ENCODE results near the gene SLC16A11. TPM values are rescaled to one million over a fixed set of nuclear protein-coding genes. Genes with fewer than 3 reads are reported as not detected.

Gene SLC16A11
- total RNA-seq, 2 experiments from 2014 or later, result 1.4 to 1.5 TPM

- Mint-ChIP-seq H3K4me1 (ENCODE audit: low read depth) (peaks cover 30% of the 10 kb centered on the region), H3K4me3 (peak within 1 kb of the TSS; percentile 61), H3K27me3 (peaks cover 2% of the 10 kb centered on the region), H3K9me3 (no peaks in the 10 kb centered on the region), H3K27ac (peak within 1 kb of the TSS; percentile 66), H3K36me3 (no peaks in the 10 kb centered on the region)
- ChIA-PET POLR2A (interaction anchor here (1.0 to 4.1 kb wide), 2 partner anchors 8 to 12 kb away, joined by 7 to 22 read pairs; partner anchors contain the start of gene SLC16A13), CTCF (interaction anchor here (0.7 to 4.1 kb wide), 13 partner anchors 8 to 1438 kb away, joined by 3 to 63 read pairs (median 6); partner anchors contain the start of genes NLRP1, SLC16A11 and SLC16A13)
- no peak for DNase-seq
- intact Hi-C loops (cut with micrococcal nuclease), result loop anchor here (1.0 kb wide), 2 partner anchors 8 to 12 kb away; no protein-coding TSS in a partner anchor
Observed at GRCh38 chr17:7022781-7023571, 20.9 kb downstream of the SLC16A11 start, which contains the start of gene BCL6B. Gene BCL6B (plus strand): TSS chr17:7023050. CDS start chr17:7023672, 622 bp downstream.

- Mint-ChIP-seq H3K9me3 (no peaks in the 10 kb centered on the region), H3K4me3 (peak overlapping the region; percentile 61), H3K36me3 (peaks cover 7% of the 10 kb centered on the region), H3K27ac (peak overlapping the region; percentile 45), H3K4me1 (ENCODE audit: low read depth) (peaks cover 38% of the 10 kb centered on the region), H3K27me3 (peaks cover 2% of the 10 kb centered on the region)
- ChIA-PET POLR2A (interaction anchor here (4.1 kb wide), 1 partner anchor 13 kb away, joined by 22 read pairs; the partner anchor contains the start of gene SLC16A13), CTCF (interaction anchor here (0.6 to 4.1 kb wide), 19 partner anchors 9 to 179 kb away, joined by 3 to 63 read pairs (median 5); partner anchors contain the start of genes RNASEK and SLC16A13)
- peak; percentile 87 for DNase-seq
- intact Hi-C loops (cut with micrococcal nuclease), result no loop called here
Observed at GRCh38 chr17:7021993-7022778, 21.7 kb downstream of the SLC16A11 start.

GRCh38 chr17:7020894-7021664, 22.8 kb downstream of the SLC16A11 start:
- no peak for DNase-seq
- H3K36me3 Mint-ChIP-seq, result peaks cover 17% of the 10 kb centered on the region
- no peak overlapping the region for H3K4me3 Mint-ChIP-seq
- H3K27me3 Mint-ChIP-seq, result peaks cover 2% of the 10 kb centered on the region
- intact Hi-C loops (cut with micrococcal nuclease), result no loop called here
- no peaks in the 10 kb centered on the region for H3K9me3 Mint-ChIP-seq
- H3K27ac Mint-ChIP-seq, result no peak overlapping the region
- ChIA-PET CTCF (interaction anchor here (0.7 to 4.1 kb wide), 17 partner anchors 9 to 178 kb away, joined by 3 to 63 read pairs (median 6); partner anchors contain the start of genes RNASEK and SLC16A13), POLR2A (interaction anchor here (0.6 to 4.1 kb wide), 2 partner anchors 14 to 95 kb away, joined by 3 to 22 read pairs; partner anchors contain the start of gene SLC16A13)
- H3K4me1 Mint-ChIP-seq (ENCODE audit: low read depth), result peaks cover 49% of the 10 kb centered on the region

- DNase-seq, result no peak
- peaks cover 21% of the 10 kb centered on the region for H3K36me3 Mint-ChIP-seq
- peaks cover 2% of the 10 kb centered on the region for H3K27me3 Mint-ChIP-seq
- intact Hi-C loops (cut with micrococcal nuclease), result loop anchor here (10.0 kb wide), 2 partner anchors 265 to 1435 kb away; partner anchors contain the start of genes NLRP1 and XAF1
- H3K4me1 Mint-ChIP-seq (ENCODE audit: low read depth), result peaks cover 59% of the 10 kb centered on the region
- H3K27ac Mint-ChIP-seq, result no peak overlapping the region
- no peaks in the 10 kb centered on the region for H3K9me3 Mint-ChIP-seq
- POLR2A ChIA-PET, result interaction anchor here (1.2 kb wide), 1 partner anchor 15 kb away, joined by 4 read pairs; the partner anchor contains the start of gene SLC16A13
- H3K4me3 Mint-ChIP-seq, result no peak overlapping the region
- CTCF ChIA-PET, result interaction anchor here (3.0 to 4.1 kb wide), 4 partner anchors 15 to 109 kb away, joined by 24 to 63 read pairs (median 48); partner anchors contain the start of gene SLC16A13
Observed at GRCh38 chr17:7019839-7020519, 23.9 kb downstream of the SLC16A11 start.

- no peak for DNase-seq
- Mint-ChIP-seq H3K27me3 (peaks cover 2% of the 10 kb centered on the region), H3K36me3 (peaks cover 23% of the 10 kb centered on the region), H3K9me3 (no peaks in the 10 kb centered on the region), H3K4me1 (ENCODE audit: low read depth) (peaks cover 59% of the 10 kb centered on the region), H3K4me3 (no peak overlapping the region), H3K27ac (no peak overlapping the region)
- ChIA-PET POLR2A (interaction anchor here (1.2 kb wide), 1 partner anchor 16 kb away, joined by 4 read pairs; the partner anchor contains the start of gene SLC16A13), CTCF (interaction anchor here (0.6 to 4.1 kb wide), 3 partner anchors 105 to 1135 kb away, joined by 4 to 51 read pairs (median 44); no protein-coding TSS in a partner anchor)
- intact Hi-C loops (cut with micrococcal nuclease), result loop anchor here (10.0 kb wide), 2 partner anchors 265 to 1435 kb away; partner anchors contain the start of genes NLRP1 and XAF1
Observed at GRCh38 chr17:7019367-7019766, 24.5 kb downstream of the SLC16A11 start.

GRCh38 chr17:7018331-7018964, 25.4 kb downstream of the SLC16A11 start:
- ChIA-PET POLR2A (interaction anchor here (1.2 kb wide), 1 partner anchor 17 kb away, joined by 4 read pairs; the partner anchor contains the start of gene SLC16A13), CTCF (interaction anchor here (0.6 to 4.1 kb wide), 4 partner anchors 14 to 1136 kb away, joined by 3 to 44 read pairs (median 5); partner anchors contain the start of gene SLC16A13)
- Mint-ChIP-seq H3K36me3 (peaks cover 31% of the 10 kb centered on the region), H3K27ac (no peak overlapping the region), H3K9me3 (no peaks in the 10 kb centered on the region), H3K27me3 (peaks cover 2% of the 10 kb centered on the region), H3K4me3 (no peak overlapping the region), H3K4me1 (ENCODE audit: low read depth) (peaks cover 54% of the 10 kb centered on the region)
- intact Hi-C loops (cut with micrococcal nuclease), result loop anchor here (10.0 kb wide), 2 partner anchors 264 to 1434 kb away; partner anchors contain the start of genes NLRP1 and XAF1
- DNase-seq, result no peak

GRCh38 chr17:7017827-7018200, 26.1 kb downstream of the SLC16A11 start:
- CTCF ChIA-PET, result interaction anchor here (0.7 to 1.1 kb wide), 2 partner anchors 13 to 18 kb away, joined by 3 to 6 read pairs; partner anchors contain the start of gene SLC16A13
- POLR2A ChIA-PET, result no interaction called here
- H3K27me3 Mint-ChIP-seq, result no peaks in the 10 kb centered on the region
- H3K9me3 Mint-ChIP-seq, result no peaks in the 10 kb centered on the region
- H3K36me3 Mint-ChIP-seq, result peaks cover 35% of the 10 kb centered on the region
- peaks cover 48% of the 10 kb centered on the region for H3K4me1 Mint-ChIP-seq (ENCODE audit: low read depth)
- intact Hi-C loops (cut with micrococcal nuclease), result loop anchor here (10.0 kb wide), 2 partner anchors 263 to 1433 kb away; partner anchors contain the start of genes NLRP1 and XAF1
- peak; percentile 57 for DNase-seq
- peak overlapping the region; percentile 26 for H3K4me3 Mint-ChIP-seq
- H3K27ac Mint-ChIP-seq, result peak overlapping the region; percentile 70

GRCh38 chr17:7016886-7017826, 26.7 kb downstream of the SLC16A11 start:
- peaks cover 44% of the 10 kb centered on the region for H3K4me1 Mint-ChIP-seq (ENCODE audit: low read depth)
- CTCF ChIA-PET, result interaction anchor here (0.9 to 2.9 kb wide), 4 partner anchors 13 to 174 kb away, joined by 3 to 13 read pairs (median 4); no protein-coding TSS in a partner anchor
- peaks cover 36% of the 10 kb centered on the region for H3K36me3 Mint-ChIP-seq
- H3K27ac Mint-ChIP-seq, result peak overlapping the region; percentile 99
- no peaks in the 10 kb centered on the region for H3K27me3 Mint-ChIP-seq
- peak overlapping the region; percentile 26 for H3K4me3 Mint-ChIP-seq
- POLR2A ChIA-PET, result interaction anchor here (0.8 to 1.0 kb wide), 2 partner anchors 18 to 103 kb away, joined by 3 read pairs; no protein-coding TSS in a partner anchor
- no peak for DNase-seq
- intact Hi-C loops (cut with micrococcal nuclease), result loop anchor here (10.0 kb wide), 2 partner anchors 262 to 1432 kb away; partner anchors contain the start of genes NLRP1 and XAF1
- no peaks in the 10 kb centered on the region for H3K9me3 Mint-ChIP-seq

GRCh38 chr17:7016418-7016817, 27.5 kb downstream of the SLC16A11 start:
- peaks cover 38% of the 10 kb centered on the region for H3K36me3 Mint-ChIP-seq
- POLR2A ChIA-PET, result interaction anchor here (0.8 to 1.0 kb wide), 2 partner anchors 19 to 102 kb away, joined by 3 read pairs; no protein-coding TSS in a partner anchor
- CTCF ChIA-PET, result interaction anchor here (0.9 to 2.9 kb wide), 5 partner anchors 12 to 173 kb away, joined by 3 to 13 read pairs (median 5); no protein-coding TSS in a partner anchor
- peaks cover 43% of the 10 kb centered on the region for H3K4me1 Mint-ChIP-seq (ENCODE audit: low read depth)
- intact Hi-C loops (cut with micrococcal nuclease), result loop anchor here (10.0 kb wide), 2 partner anchors 262 to 1432 kb away; partner anchors contain the start of genes NLRP1 and XAF1
- H3K9me3 Mint-ChIP-seq, result no peaks in the 10 kb centered on the region
- DNase-seq, result peak; percentile 45
- H3K27me3 Mint-ChIP-seq, result no peaks in the 10 kb centered on the region
- peak overlapping the region; percentile 99 for H3K27ac Mint-ChIP-seq
- peak overlapping the region; percentile 96 for H3K4me3 Mint-ChIP-seq
